ENCODE measurements around the gene TTC9C.
"Not testable (repeated sequence)": the region's sequence is repeated elsewhere in the genome, so short reads cannot be mapped to it uniquely, and the experiment has no call there.

Gene TTC9C

DNA sequence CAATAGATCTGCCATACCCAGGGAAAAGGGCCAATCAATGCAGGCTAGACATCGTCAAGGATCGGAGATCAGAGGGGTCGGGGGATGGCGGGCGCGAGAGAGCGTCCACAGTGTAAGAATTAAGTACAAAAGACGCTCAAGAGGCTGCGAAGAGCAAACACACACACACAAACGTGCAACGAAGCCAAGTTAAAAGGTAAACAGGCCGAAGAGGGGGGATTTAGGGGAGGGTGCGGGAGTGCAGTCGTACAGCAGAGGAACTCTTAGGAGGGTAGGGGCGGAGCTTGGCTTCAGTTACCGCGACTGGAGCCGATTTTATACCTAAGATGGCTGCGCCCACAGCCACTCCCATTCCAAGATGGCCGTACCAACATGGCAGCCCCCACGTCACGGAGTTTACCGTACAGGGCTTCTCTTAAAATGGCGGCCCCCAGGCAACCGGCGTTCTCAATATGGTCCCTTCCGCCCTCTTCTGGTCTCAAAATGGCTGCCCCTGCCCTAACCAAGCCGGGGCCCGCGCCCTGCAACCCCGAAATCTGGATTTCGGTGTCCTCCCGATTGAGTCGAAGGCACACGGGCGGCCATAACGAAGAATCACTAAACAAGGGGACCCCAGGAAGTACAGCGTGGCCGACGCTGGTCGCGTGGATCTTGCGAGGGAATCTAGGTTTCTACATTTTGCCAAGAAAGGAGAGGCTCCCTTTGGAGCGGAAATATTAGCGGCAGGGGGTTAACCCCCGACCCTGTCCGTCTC is 18.9 kb upstream of the TTC9C start:
- peak; percentile 98 for DNase-seq (ENCODE audit: low read depth)

DNA sequence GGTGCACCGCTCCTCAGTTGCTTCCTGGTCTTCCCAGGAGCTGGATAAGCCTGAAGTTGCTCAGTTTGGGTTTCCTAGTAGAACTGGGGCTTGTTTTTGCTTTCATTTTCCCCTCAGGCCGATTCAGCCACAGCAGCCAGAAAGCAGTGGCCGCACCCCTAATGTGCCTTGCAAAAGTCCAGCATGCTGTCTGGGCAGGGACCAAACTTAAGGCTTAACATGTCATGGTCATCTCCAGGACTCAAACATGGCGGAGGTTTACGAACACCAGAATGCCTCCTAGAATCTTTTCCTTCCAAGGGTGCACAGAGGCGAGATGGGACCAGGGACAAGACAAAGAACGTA is 18.3 kb upstream of the TTC9C start:
- DNase-seq (ENCODE audit: low read depth), result no peak

DNA sequence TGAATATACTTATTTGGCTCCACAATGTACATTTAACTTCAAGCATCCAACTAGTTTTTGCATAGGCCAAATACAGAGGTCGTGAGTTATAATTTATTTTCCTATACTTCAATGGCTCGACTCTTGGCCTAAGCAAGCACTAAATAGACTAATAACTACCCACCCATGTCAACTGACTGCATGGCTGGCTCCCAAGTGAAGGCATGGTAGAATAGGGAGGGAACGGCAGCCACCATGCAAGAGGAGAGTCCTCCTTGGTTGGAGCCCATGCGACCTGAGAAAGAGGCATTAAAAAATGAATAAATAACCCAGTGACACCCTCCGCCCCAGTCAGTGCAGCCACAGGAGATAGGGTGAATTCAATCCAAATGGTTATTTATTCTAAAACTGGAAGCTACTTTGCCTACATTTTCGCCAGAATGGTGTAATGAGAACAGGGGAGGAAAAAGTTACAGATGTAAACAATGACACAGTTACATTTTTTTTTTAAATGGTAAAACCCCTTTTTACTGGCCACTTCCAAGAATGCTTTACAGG is 15.9 kb upstream of the TTC9C start:
- no peak for DNase-seq (ENCODE audit: low read depth)

DNA sequence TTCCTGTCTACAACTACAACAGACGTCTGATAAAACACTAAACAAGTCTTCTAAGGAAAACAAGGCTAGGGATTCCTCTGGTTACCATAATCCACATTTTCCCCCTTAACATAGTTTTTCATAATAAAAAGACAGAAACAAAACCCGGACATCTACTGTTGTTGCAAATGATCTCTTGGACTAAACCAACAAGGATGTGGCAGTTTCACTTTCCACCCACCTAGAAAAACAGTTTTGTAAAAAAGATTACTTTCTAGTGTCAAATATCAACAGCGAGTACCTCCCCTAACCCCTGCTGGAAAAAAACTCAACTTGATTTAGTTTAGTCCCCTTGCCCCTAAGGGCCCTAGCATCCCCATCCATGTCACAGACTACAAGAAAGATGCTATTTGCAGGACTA is 15.4 kb upstream of the TTC9C start:
- no peak for DNase-seq (ENCODE audit: low read depth)

DNA sequence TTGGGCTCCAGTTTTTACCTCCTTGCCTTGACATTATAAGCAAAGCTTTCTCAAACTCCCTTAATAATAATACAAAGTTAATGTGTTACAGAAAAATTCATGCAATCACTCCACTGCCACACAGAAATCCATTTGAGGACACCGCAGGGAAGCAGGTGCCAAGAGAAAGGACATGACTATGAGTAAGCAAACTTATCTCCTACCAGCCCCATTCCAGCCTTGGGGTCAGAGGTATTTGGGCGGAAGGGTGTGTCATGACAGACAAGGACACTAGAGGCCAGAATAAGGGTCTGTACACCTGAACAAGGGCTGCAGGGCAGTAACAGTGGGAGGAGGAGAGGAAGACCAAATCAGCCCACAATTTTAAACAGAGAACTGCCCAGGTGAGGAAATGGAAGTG is 14.9 kb upstream of the TTC9C start:
- DNase-seq (ENCODE audit: low read depth), result no peak

DNA sequence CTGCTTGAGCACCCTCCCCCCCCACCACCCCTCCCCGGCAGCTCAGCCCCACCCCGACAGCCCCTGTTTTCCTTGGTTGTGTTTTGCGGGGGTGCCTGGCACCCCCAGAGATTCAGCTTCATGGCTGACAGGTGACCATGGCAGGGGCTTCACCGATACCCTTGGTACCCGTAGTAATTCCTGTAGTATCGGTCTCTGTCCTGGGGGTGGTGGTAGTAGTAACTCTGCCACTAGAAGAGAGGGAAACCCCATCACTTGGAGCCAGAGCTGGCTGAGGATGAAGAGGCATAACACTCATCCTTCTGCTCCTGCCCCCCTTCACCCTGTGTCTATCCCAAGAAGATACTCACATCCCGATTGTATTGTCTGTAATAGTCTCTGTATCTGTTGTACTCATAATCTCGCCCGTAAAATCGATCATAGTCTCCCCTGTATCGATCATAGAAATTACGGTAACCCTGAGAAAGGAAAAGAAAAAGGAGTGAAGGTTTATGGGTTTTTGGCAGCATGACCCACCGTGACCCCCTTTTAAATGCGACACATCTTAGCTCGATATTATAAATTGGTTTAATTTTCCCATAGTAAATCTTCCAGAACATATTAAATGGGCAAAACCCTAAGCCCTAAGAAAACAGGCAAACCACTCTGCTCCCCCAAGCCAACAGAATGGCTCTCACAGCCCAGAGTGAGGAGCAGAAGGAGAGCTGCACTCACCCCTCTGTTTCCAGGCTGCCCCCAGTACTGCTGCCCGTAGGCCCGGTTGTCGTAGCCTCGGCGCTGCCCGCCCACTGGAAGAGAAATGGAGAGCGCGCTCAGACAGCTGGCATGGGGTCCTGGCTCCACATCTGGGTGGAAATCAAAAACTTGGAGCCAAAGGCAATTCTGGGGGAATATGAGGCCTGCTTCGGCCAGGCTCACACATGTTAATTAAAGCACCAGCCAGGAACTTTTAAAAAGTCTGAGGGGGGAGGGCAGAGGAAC is 12.8 kb upstream of the TTC9C start:
- DNase-seq (ENCODE audit: low read depth), result no peak

DNA sequence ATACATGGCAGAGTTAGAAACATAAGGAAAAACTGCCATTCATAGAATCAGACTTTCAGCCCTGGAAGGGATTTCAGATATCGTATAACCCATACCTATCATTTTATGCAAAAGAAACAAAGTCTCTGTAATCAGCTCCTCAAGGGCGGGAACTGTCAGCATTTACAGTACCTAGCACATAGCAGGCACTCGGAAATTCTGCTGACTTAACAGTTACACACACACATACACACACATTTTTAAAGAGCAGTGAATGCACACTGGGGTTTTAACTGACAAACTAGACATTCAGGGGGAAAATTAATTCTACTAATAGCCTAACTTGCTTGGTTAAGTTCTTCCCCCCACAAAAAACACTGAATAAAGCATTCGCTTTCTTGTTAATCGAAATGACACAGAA is 12.1 kb upstream of the TTC9C start:
- DNase-seq (ENCODE audit: low read depth), result no peak

DNA sequence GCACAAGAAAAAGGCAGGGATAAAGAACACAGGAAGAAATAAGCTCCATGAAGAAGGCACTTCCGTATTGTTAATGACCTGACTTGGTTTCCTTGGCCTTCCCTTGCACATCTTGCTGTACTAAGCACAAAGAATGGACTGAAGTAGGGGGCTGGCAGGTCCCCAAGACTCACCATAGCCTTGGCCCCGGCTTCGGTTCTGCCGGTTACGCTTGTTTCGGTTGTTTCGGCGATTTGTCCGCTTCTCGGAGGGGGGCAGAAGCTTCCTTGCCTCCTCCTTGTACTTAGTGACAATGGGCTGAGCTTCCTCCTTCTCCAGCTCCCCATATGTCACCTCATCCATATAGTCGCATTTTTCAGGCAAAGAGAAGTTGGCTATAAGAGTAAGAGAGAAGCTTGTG is 11.5 kb upstream of the TTC9C start:
- DNase-seq (ENCODE audit: low read depth), result no peak

DNA sequence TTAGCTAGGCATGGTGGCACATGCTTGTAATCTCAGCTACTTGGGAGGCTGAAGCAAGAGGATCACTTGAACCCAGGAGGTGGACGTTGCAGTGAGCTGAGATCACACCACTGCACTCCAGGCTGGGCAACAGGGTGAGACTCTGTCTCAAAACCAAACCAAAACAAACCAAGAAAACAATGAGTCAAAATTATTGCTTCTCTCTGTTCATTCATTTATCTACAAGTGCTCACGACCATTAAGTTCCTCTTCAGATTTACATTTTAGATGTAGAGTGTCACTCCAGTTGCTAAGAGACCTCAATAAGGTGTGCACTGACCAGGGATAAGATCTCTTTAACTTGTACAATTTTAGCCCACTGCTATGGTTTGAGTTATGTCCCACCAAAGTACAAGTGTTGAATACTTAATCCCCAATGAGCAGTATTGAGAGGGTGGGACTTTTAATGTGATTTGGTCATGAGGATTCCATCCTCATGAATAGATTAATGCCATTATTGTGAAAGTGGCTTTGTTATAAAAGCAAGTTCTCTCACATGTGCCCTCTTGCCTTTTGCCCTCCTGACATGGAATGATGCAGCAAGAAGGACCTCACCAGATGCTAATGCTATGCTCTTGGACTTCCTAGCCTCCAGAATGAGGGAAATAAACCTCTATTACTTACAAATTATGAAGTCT is 8.8 kb upstream of the TTC9C start:
- no peak for DNase-seq (ENCODE audit: low read depth)

DNA sequence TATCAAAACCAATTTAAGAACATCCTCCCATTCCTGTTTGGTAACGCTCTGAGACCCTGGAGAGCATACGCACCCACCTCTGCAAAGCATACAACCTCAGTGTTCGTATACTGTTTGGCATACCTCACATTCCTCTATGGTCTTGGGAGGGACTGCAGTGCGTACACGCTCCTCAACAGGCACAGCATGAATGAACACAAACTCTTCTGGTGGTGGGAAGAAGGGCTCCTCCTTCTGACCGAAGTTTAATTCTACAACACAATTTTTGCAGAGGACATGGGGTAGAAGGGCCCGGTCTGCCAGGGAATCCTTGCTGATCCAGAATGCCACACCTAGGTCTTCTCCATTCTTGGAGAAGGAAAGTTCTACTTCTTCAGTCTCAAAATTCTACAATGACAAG is 6.3 kb upstream of the TTC9C start:
- DNase-seq (ENCODE audit: low read depth), result peak; percentile 24

DNA sequence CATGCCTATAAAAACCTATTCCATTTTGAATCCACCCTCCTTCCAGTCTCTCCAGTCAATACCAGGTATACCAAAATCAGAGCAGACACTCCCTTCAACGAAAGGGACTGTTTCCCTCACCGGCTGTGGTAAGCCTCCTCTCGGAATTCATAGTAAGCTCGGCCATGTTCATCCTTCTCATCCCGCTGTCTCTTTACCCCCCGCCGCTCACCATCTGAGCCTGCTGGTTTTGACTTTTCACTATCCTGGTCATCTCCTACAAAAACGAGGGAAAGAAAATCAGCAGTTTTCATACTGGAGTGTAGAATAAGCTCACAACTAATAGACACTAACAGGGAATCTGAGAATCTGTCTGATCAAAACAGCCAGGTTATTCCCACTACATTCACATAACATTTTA is 4.1 kb upstream of the TTC9C start:
- DNase-seq (ENCODE audit: low read depth), result no peak

DNA sequence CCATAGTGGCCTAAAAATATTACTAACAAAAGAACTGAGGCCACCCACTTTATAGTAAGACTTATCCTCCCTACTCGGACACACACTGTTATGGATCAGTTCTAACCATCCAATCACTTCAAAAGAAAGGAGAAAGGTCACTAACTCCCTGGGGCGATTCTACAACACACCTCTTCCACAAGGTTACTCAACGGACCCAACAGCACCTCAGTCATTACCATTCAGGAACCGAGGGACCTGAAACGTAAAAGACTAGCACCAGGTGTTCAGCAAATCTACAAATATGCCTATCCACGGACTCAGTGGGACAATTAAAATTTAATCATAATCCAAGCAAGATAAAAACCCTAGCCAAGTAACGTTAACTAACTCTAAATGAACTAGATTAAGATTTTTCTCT is 2.6 kb upstream of the TTC9C start:
- no peak for DNase-seq (ENCODE audit: low read depth)

DNA sequence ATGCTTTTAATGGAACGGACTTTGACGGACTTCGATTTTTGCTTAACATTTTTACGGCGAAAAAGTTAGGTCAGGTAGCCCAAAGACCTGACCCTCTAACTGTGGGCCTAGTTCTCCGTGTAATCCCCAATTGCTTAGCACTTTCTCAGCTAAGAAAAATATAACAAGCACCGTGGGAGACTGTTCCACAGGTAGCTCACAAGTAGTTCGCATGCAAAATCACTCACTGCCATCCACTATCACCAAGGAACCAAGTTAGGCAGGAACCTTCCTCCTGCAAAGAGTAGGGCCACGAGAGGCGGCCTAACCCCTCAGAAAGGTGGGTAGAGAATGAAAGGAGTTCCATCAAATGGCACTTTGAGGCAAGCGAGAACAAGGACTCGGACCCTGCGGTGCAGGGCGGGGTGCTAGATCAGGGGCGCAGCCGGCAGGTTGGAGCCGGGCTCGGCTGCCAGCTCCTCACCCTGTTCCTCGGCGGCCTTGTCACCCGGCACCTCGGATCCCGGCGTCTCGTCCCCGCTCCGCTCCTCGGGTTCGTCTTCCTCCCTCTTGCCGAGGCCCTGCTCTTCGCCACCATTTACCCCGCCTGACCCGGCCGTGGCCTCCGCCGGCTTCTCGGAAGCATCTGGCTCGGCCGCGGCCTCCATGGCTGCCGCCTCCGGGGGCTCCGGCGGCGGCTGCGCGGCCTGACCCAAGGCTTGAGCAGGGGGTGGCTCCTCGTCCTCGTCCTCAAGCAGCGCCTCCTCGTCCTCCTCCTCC is 2.0 kb upstream of the TTC9C start:
- no peak for DNase-seq (ENCODE audit: low read depth)

DNA sequence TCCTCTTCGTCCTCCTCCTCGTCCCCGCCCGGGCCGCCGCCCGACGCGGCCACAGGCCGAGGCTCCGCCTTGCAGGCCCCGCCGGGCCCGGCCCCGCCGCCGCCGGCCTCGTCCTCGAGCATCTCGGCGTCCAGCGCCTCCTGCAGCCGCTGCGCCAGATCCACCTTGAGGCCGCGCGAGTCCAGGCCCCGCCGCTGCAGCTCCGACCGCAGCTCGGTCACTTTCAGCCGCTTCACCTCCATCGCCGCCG is 1.4 kb upstream of the TTC9C start:
- peak; percentile 17 for DNase-seq (ENCODE audit: low read depth)

DNA sequence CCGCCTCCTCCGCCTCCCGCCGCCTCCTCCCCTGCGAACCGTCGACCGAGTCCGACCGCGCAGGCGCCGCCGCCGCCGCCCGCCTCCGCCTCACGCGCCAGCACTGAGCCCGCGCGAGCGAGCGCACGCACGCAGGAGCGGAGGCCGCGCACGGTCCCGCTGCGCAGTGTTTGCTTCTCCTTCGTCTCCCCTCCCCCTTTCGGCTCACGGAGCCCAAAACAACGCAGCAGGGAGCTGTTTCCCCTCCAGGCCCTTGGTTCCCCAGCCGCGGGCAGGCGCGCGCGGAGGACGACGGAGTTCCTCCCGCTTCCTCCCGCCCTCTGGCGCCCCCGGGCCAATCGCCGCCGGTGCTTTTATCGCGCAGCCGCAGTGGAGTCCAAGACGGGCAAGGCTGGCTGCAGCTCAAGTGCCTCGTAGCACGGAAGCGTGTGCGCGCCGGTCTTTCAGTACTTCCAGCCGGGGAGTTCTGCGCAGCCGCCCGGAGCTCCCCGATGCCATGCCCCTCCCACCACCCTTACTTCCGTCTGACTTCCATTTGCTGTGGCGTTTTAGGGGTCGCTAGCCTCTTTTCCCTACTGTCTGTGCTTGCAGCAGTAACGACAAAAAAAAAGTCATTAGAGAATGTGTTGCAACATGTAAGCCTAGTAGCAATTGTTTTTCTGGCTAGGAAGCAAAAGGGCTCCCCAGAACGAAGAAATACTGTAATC is 968 bp upstream of the TTC9C start, which contains the start of gene HNRNPUL2:
Gene HNRNPUL2 (minus strand): TSS at position 293 of the 707 bp plus-strand sequence. CDS start 301 bp downstream, outside the sequence.
- peak; percentile 99 for DNase-seq (ENCODE audit: low read depth)

DNA sequence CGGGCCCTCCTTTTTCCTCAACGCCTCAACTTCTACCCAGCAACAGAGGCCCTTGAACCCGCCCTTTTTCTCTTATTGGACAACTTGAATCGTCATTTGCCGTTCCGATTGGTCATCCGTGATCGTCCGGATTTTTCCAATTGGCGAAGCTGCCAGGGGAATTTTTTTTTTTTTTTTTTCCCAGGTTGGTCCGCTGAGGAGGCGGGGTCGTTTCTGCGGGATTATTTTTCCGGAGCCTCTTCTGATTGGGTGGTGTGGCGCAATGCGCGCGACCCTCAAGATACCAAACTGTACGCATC is 465 bp upstream of the TTC9C start:
- DNase-seq (ENCODE audit: low read depth), result peak; percentile 96

DNA sequence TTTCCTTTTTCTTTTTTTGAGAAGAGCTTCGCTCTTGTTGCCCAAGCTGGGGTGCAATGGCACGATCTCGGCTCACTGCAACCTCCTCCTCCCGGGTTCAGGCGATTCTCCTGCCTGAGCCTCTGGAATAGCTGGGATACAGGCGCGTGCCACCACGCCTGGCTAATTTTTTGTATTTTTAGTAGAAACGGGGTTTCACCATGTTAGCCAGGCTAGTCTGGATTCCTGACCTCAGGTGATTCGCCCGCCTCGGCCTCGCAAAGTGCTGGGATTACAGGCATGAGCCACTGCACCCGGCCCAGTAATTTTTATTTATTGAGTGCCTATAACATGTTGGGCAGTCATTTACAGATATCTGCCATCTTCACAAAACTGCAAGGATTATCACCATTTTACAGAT is 1.8 kb downstream of the TTC9C start:
- not testable (repeated sequence) for DNase-seq (ENCODE audit: low read depth)

DNA sequence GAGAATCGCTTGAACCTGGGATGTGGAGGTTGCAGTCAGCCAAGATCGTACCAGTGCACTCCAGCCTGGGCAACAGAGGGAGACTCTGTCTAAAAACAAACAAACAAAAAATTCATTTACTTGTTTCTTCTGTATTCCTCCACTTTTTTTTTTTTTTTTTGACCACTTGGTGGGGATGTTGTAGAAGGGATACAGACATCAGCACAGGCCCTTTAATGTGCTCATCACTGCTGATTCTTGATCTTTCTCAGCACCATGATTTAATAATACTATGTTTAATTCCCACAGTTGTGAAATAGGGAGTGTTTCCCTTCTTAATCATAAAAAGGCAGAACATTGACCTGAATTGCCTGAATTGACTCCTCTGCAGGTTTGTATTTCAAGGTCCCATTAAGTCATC is 4.5 kb downstream of the TTC9C start:
- peak; percentile 22 for DNase-seq (ENCODE audit: low read depth)

DNA sequence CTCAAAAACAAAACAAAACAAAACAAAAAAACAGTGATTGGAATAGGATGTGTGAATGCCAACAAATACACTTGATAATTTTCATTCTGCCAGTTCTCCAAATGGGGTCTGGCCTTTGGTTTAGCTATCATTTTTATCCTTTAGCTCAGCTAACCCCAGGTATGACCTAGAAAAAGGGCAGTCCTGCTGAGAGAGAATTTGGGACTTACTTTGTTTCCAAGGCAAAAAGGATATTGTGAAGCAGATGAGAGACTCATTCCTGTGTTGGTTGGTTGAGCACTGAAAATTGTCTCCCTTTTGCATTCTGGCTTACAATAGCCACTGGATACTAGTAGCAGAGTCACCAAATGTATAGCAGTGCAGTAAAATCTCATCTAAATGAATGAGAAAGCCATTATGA is 8.9 kb downstream of the TTC9C start:
- DNase-seq (ENCODE audit: low read depth), result no peak

DNA sequence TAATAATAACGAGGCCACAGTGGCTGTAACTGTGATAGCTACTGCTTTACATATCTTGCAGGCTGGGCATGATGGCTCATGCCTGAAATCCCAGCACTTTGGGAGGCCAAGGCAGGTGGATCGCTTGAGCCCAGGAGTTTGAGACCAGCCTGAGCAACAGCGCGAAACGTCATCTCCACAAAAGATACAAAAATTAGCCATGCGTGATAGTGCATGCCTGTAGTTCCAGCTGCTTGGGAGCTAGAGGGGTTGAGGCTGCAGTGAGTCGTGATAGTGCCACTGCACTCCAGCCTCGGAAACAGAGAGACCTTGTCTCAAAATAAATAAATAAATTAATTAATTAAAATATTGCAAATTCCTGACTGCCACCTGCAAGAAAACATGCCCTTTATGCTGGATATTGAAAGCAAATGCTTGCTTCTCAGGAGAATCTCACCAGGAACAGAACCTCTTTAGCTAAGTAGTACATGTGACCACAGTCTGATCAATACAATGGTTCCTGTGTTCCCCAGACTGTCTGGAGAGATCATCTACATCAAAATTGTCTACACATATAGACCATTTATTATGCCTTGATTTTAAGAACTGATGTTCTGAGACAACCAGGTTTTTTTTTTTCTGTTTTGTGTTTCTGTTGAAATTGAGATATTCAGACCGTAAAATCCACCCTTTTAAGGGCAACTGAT is 19.3 kb downstream of the TTC9C start:
- DNase-seq (ENCODE audit: low read depth), result no peak

DNA sequence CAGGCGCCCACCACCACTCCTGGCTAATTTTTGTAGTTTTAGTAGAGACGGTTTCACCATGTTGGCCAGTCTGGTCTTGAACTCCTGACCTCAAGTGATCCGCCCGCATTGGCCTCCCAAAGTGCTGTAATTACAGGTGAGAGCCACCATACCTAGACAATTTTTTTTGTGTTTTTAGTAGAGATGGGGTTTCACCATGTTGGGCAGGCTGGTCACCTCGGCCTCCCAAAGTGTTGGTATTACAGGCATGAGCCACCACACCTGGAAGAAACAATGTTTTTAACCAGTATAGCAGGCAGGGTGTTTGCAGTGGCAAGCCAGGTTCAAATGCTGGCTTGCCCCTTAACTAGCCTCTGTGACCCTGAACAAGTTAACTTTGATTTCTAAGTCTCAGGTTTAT is 21.6 kb downstream of the TTC9C start:
- DNase-seq (ENCODE audit: low read depth), result not testable (repeated sequence)
